Measurements from ENCODE around the gene PLD6. TPM values are rescaled to one million over a fixed set of nuclear protein-coding genes. Genes with fewer than 3 reads are reported as not detected.

PLD6 gene
- total RNA-seq, 1 donor: 4.3 TPM

- no peak for DNase-seq (ENCODE audit: low read depth)
- H3K4me3 ChIP-seq (ENCODE audit: low read depth, low read length): no peak overlapping the region
- no peak for TF ChIP-seq CTCF (IDR thresholded peaks at IDR 0.05; ENCODE audit: insufficient read depth, low read length)
These were observed 10.6 kb upstream of the PLD6 start for GRCh38 chr17:17216776-17217175.

GRCh38 chr17:17216236-17216635 is 10.1 kb upstream of the PLD6 start:
- no peak overlapping the region for H3K4me3 ChIP-seq (ENCODE audit: low read depth, low read length)
- no peak for DNase-seq (ENCODE audit: low read depth)
- no peak for TF ChIP-seq CTCF (IDR thresholded peaks at IDR 0.05; ENCODE audit: insufficient read depth, low read length)

- no peak for TF ChIP-seq CTCF (IDR thresholded peaks at IDR 0.05; ENCODE audit: insufficient read depth, low read length)
- no peak for DNase-seq (ENCODE audit: low read depth)
These were observed 9.4 kb upstream of the PLD6 start for GRCh38 chr17:17215575-17215974.

GRCh38 chr17:17214646-17215436 is 8.7 kb upstream of the PLD6 start:
- no peak for DNase-seq (ENCODE audit: low read depth)
- H3K4me3 ChIP-seq (ENCODE audit: low read depth, low read length): no peak overlapping the region
- TF ChIP-seq CTCF (IDR thresholded peaks at IDR 0.05; ENCODE audit: insufficient read depth, low read length): no peak

More at GRCh38 chr17:17215575-17215974, 9.4 kb upstream of the PLD6 start:
- no peak overlapping the region for H3K4me3 ChIP-seq (ENCODE audit: low read depth, low read length)

GRCh38 chr17:17213775-17214174 is 7.6 kb upstream of the PLD6 start:
- H3K4me3 ChIP-seq (ENCODE audit: low read depth, low read length): no peak overlapping the region
- DNase-seq (ENCODE audit: low read depth): no peak
- no peak for TF ChIP-seq CTCF (IDR thresholded peaks at IDR 0.05; ENCODE audit: insufficient read depth, low read length)

GRCh38 chr17:17207998-17208397 is 1.9 kb upstream of the PLD6 start:
- no peak for DNase-seq (ENCODE audit: low read depth)
- no peak for TF ChIP-seq CTCF (IDR thresholded peaks at IDR 0.05; ENCODE audit: insufficient read depth, low read length)
- H3K4me3 ChIP-seq (ENCODE audit: low read depth, low read length): no peak overlapping the region

All from fibroblast of the aortic adventitia (primary cell).